H1 (cell line): ENCODE data around the gene CRTAC1. TPM values are rescaled to one million over a fixed set of nuclear protein-coding genes. Genes with fewer than 3 reads are reported as not detected.

Experiments
- CTCF ChIA-PET: fragments of 300-600 bp; sonication (Branson Sonifier 250); formaldehyde crosslinking; loops from one replicate; lab custom pipeline; 2021; ENCODE audit not compliant: partially characterized antibody; lab: Charles Lee
- POLR2A ChIA-PET: fragments of 300-600 bp; sonication (Branson Sonifier 250); formaldehyde crosslinking; loops from one replicate; lab custom pipeline; 2021; ENCODE audit warnings: inconsistent platforms; ENCODE audit not compliant: partially characterized antibody; lab: Charles Lee
- DNase-seq, 2 experiments: peaks; one replicate each; pipeline versions ENCODE4 v3.0.0 to v3.0.0-alpha.2; 2010 to 2022; ENCODE audit warnings: low spot score in 2 of 2, low read depth in 1 of 2, mixed read lengths in 1 of 2
- FAIRE-seq: peaks from 2 replicates; lab custom pipeline; 2011; peaks lifted over from hg19 to GRCh38; lab: Jason Lieb, UNC
- H2AFZ ChIP-seq: 2 replicates; pipeline ENCODE4 v1.8.1; 2012; ENCODE audit warnings: low read length, inconsistent platforms
- H2AK5ac ChIP-seq: 2 replicates; pipeline ENCODE4 v1.6.1; 2013; ENCODE audit warnings: low read depth, low read length
- H2BK120ac ChIP-seq: replicated peaks from 2 replicates; pipeline ENCODE3; 2013; ENCODE audit warnings: low read depth, low read length, inconsistent platforms
- H2BK12ac ChIP-seq: 2 replicates; pipeline ENCODE4 v1.6.1; 2013; ENCODE audit warnings: low read depth, low read length
- H2BK15ac ChIP-seq: 2 replicates; pipeline ENCODE4 v1.6.1; 2013; ENCODE audit warnings: low read length
- H2BK20ac ChIP-seq: 2 replicates; pipeline ENCODE4 v1.6.1; 2013; ENCODE audit warnings: low read length
- H2BK5ac ChIP-seq: 2 replicates; pipeline ENCODE4 v1.6.1; 2013; ENCODE audit warnings: low read depth, low read length
- H3K14ac ChIP-seq: 2 replicates; pipeline ENCODE4 v1.6.1; 2013; ENCODE audit warnings: inconsistent platforms; ENCODE audit not compliant: insufficient read length
- H3K18ac ChIP-seq: 2 replicates; pipeline ENCODE4 v1.6.1; 2013; ENCODE audit warnings: low read length; ENCODE audit errors: extremely low read depth
- H3K23ac ChIP-seq: 2 replicates; pipeline ENCODE4 v1.6.1; 2013; ENCODE audit warnings: inconsistent platforms; ENCODE audit not compliant: insufficient read length
- H3K23me2 ChIP-seq: 2 replicates; pipeline ENCODE4 v1.6.1; 2013; ENCODE audit warnings: low read depth, low read length
- H3K27ac ChIP-seq: 2 replicates; pipeline ENCODE4 v1.6.1; 2011; ENCODE audit warnings: low read depth, low read length, inconsistent platforms
- H3K27me3 ChIP-seq, 4 experiments: replicated peaks in 1 of 4; 1 replicate in 1 of 4; 2 replicates in 3 of 4; pipeline versions ENCODE4 v1.6.1 to v1.8.1; 2011 to 2013; ENCODE audit warnings: low read length in 3 of 4, mild to moderate bottlenecking in 3 of 4, inconsistent platforms in 2 of 4, mixed read lengths in 2 of 4, moderate library complexity in 1 of 4; ENCODE audit not compliant: control insufficient read depth in 3 of 4, insufficient read depth in 3 of 4; ENCODE audit errors: extremely low read depth in 1 of 4
- H3K36me3 ChIP-seq, 4 experiments: 2 replicates each; pipeline versions ENCODE4 v1.6.1 to v1.8.1; 2011 to 2013; ENCODE audit warnings: mild to moderate bottlenecking in 4 of 4, low read length in 3 of 4, moderate library complexity in 2 of 4, control low read depth in 1 of 4, inconsistent platforms in 1 of 4; ENCODE audit not compliant: insufficient read depth in 4 of 4, control insufficient read depth in 2 of 4
- H3K4ac ChIP-seq: replicated peaks from 2 replicates; pipeline ENCODE3; 2013; ENCODE audit warnings: low read length, low read depth, mixed read lengths, inconsistent platforms; ENCODE audit not compliant: insufficient read length
- H3K4me1 ChIP-seq, 4 experiments: replicated peaks in 1 of 4; 1 replicate in 1 of 4; 2 replicates in 3 of 4; pipeline versions ENCODE4 v1.6.1 to v1.8.1; 2011 to 2013; ENCODE audit warnings: low read length in 3 of 4, inconsistent platforms in 2 of 4, mixed read lengths in 1 of 4; ENCODE audit not compliant: insufficient read depth in 4 of 4, control insufficient read depth in 3 of 4
- H3K4me2 ChIP-seq, 2 experiments: 2 replicates each; pipeline versions ENCODE4 v1.6.1 to v1.8.1; 2011 to 2013; ENCODE audit warnings: low read depth in 2 of 2, low read length in 2 of 2, control low read depth in 1 of 2, inconsistent platforms in 1 of 2, mild to moderate bottlenecking in 1 of 2; ENCODE audit not compliant: insufficient read depth in 1 of 2
- H3K4me3 ChIP-seq, 4 experiments: fragments of 200-600, 300-600 bp in 1 of 4; sonication (generic), shearing (Covaris generic), sonication (Bioruptor Twin) in 1 of 4; 2 replicates each; pipeline versions ENCODE4 v1.5.1 to v1.8.1; 2011 to 2016; ENCODE audit warnings: low read length in 4 of 4, low read depth in 3 of 4, control low read depth in 2 of 4, inconsistent platforms in 2 of 4, mild to moderate bottlenecking in 2 of 4, mixed read lengths in 1 of 4, moderate library complexity in 1 of 4; ENCODE audit not compliant: insufficient read depth in 2 of 4; ENCODE audit errors: extremely low read depth in 1 of 4
- H3K56ac ChIP-seq: replicated peaks from 2 replicates; pipeline ENCODE3; 2013; ENCODE audit warnings: low read depth, mild to moderate bottlenecking, mixed read lengths, low read length, inconsistent platforms; ENCODE audit not compliant: insufficient read length
- H3K79me1 ChIP-seq: 2 replicates; pipeline ENCODE4 v1.6.1; 2013; ENCODE audit warnings: low read depth, low read length, control low read depth
- H3K79me2 ChIP-seq, 2 experiments: 2 replicates each; pipeline versions ENCODE4 v1.6.1 to v1.8.1; 2012 to 2013; ENCODE audit warnings: low read length in 2 of 2, mild to moderate bottlenecking in 2 of 2, inconsistent platforms in 1 of 2; ENCODE audit not compliant: insufficient read depth in 2 of 2, control insufficient read depth in 1 of 2
- H3K9ac ChIP-seq, 4 experiments: replicated peaks in 1 of 4; 1 replicate in 1 of 4; 2 replicates in 3 of 4; pipeline versions ENCODE4 v1.6.1 to v1.8.1; 2011 to 2013; ENCODE audit warnings: low read depth in 3 of 4, low read length in 3 of 4, control low read depth in 2 of 4, mild to moderate bottlenecking in 2 of 4, moderate library complexity in 2 of 4, inconsistent platforms in 1 of 4; ENCODE audit errors: extremely low read depth in 1 of 4
- H3K9me3 ChIP-seq, 2 experiments: 2 replicates each; pipeline versions ENCODE4 v1.6.1 to v1.8.1; 2012 to 2013; ENCODE audit warnings: mild to moderate bottlenecking in 2 of 2, moderate library complexity in 2 of 2, control low read depth in 1 of 2, inconsistent platforms in 1 of 2, low read depth in 1 of 2, low read length in 1 of 2, mixed read lengths in 1 of 2; ENCODE audit not compliant: insufficient read depth in 2 of 2
- H4K20me1 ChIP-seq, 2 experiments: replicated peaks in 1 of 2; 2 replicates each; pipeline versions ENCODE3 to v1.8.1; 2011 to 2013; ENCODE audit warnings: inconsistent platforms in 2 of 2, low read length in 2 of 2, mild to moderate bottlenecking in 1 of 2; ENCODE audit not compliant: insufficient read depth in 2 of 2, control insufficient read depth in 1 of 2
- H4K5ac ChIP-seq: 2 replicates; pipeline ENCODE4 v1.6.1; 2013; ENCODE audit warnings: low read length, low read depth, mixed read lengths, inconsistent platforms; ENCODE audit not compliant: insufficient read length
- H4K8ac ChIP-seq: 2 replicates; pipeline ENCODE4 v1.8.0; 2013; ENCODE audit warnings: mild to moderate bottlenecking, moderate library complexity, low read length, inconsistent platforms; ENCODE audit not compliant: insufficient read depth; ENCODE audit errors: extremely low read depth
- H4K91ac ChIP-seq: replicated peaks from 2 replicates; pipeline ENCODE3; 2013; ENCODE audit warnings: low read length, mixed read lengths, inconsistent platforms; ENCODE audit not compliant: insufficient read length
- ASH2L ChIP-seq: fragments of 200-600, 300-600 bp; sonication (generic); IDR thresholded peaks from one replicate; pipeline ENCODE4 v1.7.1; 2017; ENCODE audit warnings: low read length
- FOSL1 ChIP-seq: IDR thresholded peaks from 2 replicates; pipeline ENCODE4 v1.6.1; 2011; ENCODE audit warnings: mild to moderate bottlenecking, low read depth, low read length, moderate library complexity; ENCODE audit not compliant: insufficient read depth
- HDAC6 ChIP-seq: IDR thresholded peaks from one replicate; pipeline ENCODE4 v1.7.1; 2012; ENCODE audit warnings: low read depth, mild to moderate bottlenecking, inconsistent platforms, low read length, moderate library complexity
- NANOG ChIP-seq: IDR thresholded peaks from 2 replicates; pipeline ENCODE4 v1.6.1; 2011; ENCODE audit warnings: low read length, low read depth, mild to moderate bottlenecking, inconsistent platforms; ENCODE audit not compliant: insufficient read depth, poor library complexity, severe bottlenecking
- RNF2 ChIP-seq: fragments of 200-900, 300-1000 bp; sonication (generic); IDR thresholded peaks from 2 replicates; pipeline ENCODE4 v1.7.1; 2016; ENCODE audit warnings: borderline replicate concordance, low read depth, mild to moderate bottlenecking, antibody characterized with exemption, low read length; ENCODE audit not compliant: poor library complexity, severe bottlenecking; ENCODE audit errors: missing control alignments
- SIX5 ChIP-seq: IDR thresholded peaks from 2 replicates; pipeline ENCODE4 v1.6.1; 2011; ENCODE audit warnings: mild to moderate bottlenecking, low read depth, low read length
- SUZ12 ChIP-seq: fragments of 200-600 bp; sonication (generic); IDR thresholded peaks from 2 replicates; pipeline ENCODE4 v1.6.1; 2012; ENCODE audit warnings: mild to moderate bottlenecking, inconsistent platforms, low read length, moderate library complexity, mixed read lengths
- TAF1 ChIP-seq: IDR thresholded peaks from 2 replicates; pipeline ENCODE4 v1.6.1; 2011; ENCODE audit warnings: mild to moderate bottlenecking, low read depth, low read length
- YY1 ChIP-seq: IDR thresholded peaks from 2 replicates; pipeline ENCODE4 v1.6.1; 2011; ENCODE audit warnings: low read depth, mild to moderate bottlenecking, low read length
- WGBS, 2 experiments: shearing (Covaris generic) in 1 of 2; methylation state at CpG; one replicate each; pipeline versions ENCODE4 v1.1.6 to v1.1.7; 2013 to 2015; ENCODE audit warnings: low lambda C conversion rate in 2 of 2, mixed read lengths in 2 of 2, inconsistent platforms in 1 of 2, low coverage in 1 of 2, missing lambda C conversion rate in 1 of 2; ENCODE audit not compliant: insufficient replicate concordance in 2 of 2, insufficient coverage in 1 of 2, insufficient read length in 1 of 2; ENCODE audit errors: extremely low coverage in 1 of 2, missing lambda C conversion rate in 1 of 2; 5-methylcytosine and 5-hydroxymethylcytosine counted together
- polyA plus RNA-seq, 7 experiments: library from polyadenylated mRNA; depleted of rRNA in 3 of 7; stranded (reverse) in 5 of 7; unstranded in 2 of 7; fragments of >200 nt in 5 of 7; fragments of 200-250 nt in 2 of 7; gene quantifications; 1 replicate in 5 of 7; 2 replicates in 1 of 7; 4 replicates in 1 of 7; pipeline versions ENCODE4 v1.2.1 to v1.2.3, GENCODE V29; 2011 to 2013; ENCODE audit warnings: missing spikeins in 2 of 7, mixed read lengths in 2 of 7
- total RNA-seq: library from RNA; stranded (reverse); fragmentation: NEBNext Ultra II Directional; extraction: Animal tissue kit (Norgen Biotek cat#: 25700); gene quantifications from 2 replicates; pipeline ENCODE4 v1.2.1, GENCODE V29; 2021
- TF ChIP-seq, protein P1 (sequence below): IDR thresholded peaks from 2 replicates; pipeline ENCODE4 v1.6.1; 2012; ENCODE audit warnings: low read length, inconsistent platforms

CRTAC1 gene
- total and polyA plus RNA-seq, 2 of the 8 experiments (the other 6 are each of a cell fraction or from before 2014, with no cell fraction given), result 0.91 to 1.2 TPM

GRCh38 chr10:97922022-97922758 lies 108.2 kb downstream of the CRTAC1 start:
- H4K91ac ChIP-seq, result no peak overlapping the region
- ChIA-PET POLR2A (interaction anchor here (1.0 kb wide), 1 partner anchor 108 kb away, joined by 3 read pairs; the partner anchor contains the start of gene CRTAC1), CTCF (interaction anchor here (0.6 to 10.6 kb wide), 9 partner anchors 8 to 125 kb away, joined by 3 to 246 read pairs (median 6); no protein-coding TSS in a partner anchor)
- H2BK12ac ChIP-seq, result no peak overlapping the region
- no peaks in the 10 kb centered on the region for H3K79me1 ChIP-seq
- no peaks in the 10 kb centered on the region; a peak in 1 of 7 replicates for H3K4me1 ChIP-seq
- WGBS, 2 experiments, result 82% methylated on average over 12 of the region's 12 CpGs; no CpG with 5 or more reads in 1 of the 2 experiments
- no peak overlapping the region for H2BK120ac ChIP-seq
- no peak overlapping the region for H2AFZ ChIP-seq
- H3K79me2 ChIP-seq, result no peaks in the 10 kb centered on the region
- no peak overlapping the region for H3K27ac ChIP-seq
- H3K4ac ChIP-seq, result no peak overlapping the region
- H3K36me3 ChIP-seq, result no peaks in the 10 kb centered on the region
- H3K9me3 ChIP-seq, result no peaks in the 10 kb centered on the region
- no peak overlapping the region for H3K14ac ChIP-seq
- no peaks in the 10 kb centered on the region for H3K27me3 ChIP-seq
- no peak overlapping the region for H3K4me2 ChIP-seq
- TF ChIP-seq HDAC6 (no peak), ASH2L (no peak), FOSL1 (no peak), SIX5 (no peak), SUZ12 (no peak), RNF2 (no peak), YY1 (no peak), TAF1 (no peak), NANOG (no peak)
- TF ChIP-seq, protein P1, sequence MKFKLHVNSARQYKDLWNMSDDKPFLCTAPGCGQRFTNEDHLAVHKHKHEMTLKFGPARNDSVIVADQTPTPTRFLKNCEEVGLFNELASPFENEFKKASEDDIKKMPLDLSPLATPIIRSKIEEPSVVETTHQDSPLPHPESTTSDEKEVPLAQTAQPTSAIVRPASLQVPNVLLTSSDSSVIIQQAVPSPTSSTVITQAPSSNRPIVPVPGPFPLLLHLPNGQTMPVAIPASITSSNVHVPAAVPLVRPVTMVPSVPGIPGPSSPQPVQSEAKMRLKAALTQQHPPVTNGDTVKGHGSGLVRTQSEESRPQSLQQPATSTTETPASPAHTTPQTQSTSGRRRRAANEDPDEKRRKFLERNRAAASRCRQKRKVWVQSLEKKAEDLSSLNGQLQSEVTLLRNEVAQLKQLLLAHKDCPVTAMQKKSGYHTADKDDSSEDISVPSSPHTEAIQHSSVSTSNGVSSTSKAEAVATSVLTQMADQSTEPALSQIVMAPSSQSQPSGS, result no peak
- no peak for DNase-seq
- no peak overlapping the region for H2BK5ac ChIP-seq
- H3K18ac ChIP-seq, result no peak overlapping the region
- H3K56ac ChIP-seq, result no peak overlapping the region
- no peak overlapping the region for H3K23ac ChIP-seq
- no peak overlapping the region for H3K4me3 ChIP-seq
- no peak overlapping the region for H2BK20ac ChIP-seq
- H4K20me1 ChIP-seq, result no peaks in the 10 kb centered on the region
- FAIRE-seq, result no peak
- no peak overlapping the region for H4K8ac ChIP-seq
- peaks cover 5% of the 10 kb centered on the region; the same call in 1 of the 2 replicates for H3K23me2 ChIP-seq
- no peak overlapping the region for H4K5ac ChIP-seq
- H3K9ac ChIP-seq, result no peak overlapping the region
- H2BK15ac ChIP-seq, result no peak overlapping the region
- H2AK5ac ChIP-seq, result no peak overlapping the region
